WI38 (cell line): ENCODE data around the gene EXOC6.
A peak's percentile ranks its signal among the peaks of the same experiment; 100 is the strongest.

Source experiments
- H3K4me3 ChIP-seq: 2 replicates; pipeline ENCODE4 v1.5.1; 2011; ENCODE audit warnings: low read depth, mild to moderate bottlenecking, control low read depth, low read length
- CTCF ChIP-seq: IDR thresholded peaks from 2 replicates; pipeline ENCODE4 v1.5.1; 2012; ENCODE audit warnings: low read depth, mild to moderate bottlenecking, control low read depth, low read length

Gene EXOC6

GRCh38 chr10:93065675-93066543 lies 217.6 kb downstream of the EXOC6 start:
- TF ChIP-seq CTCF: no peak
- H3K4me3 ChIP-seq: peak overlapping the region; percentile 34

- no peak overlapping the region for H3K4me3 ChIP-seq
- no peak for TF ChIP-seq CTCF
These were observed 218.2 kb downstream of the EXOC6 start for GRCh38 chr10:93066544-93066913.

- H3K4me3 ChIP-seq: peak overlapping the region; percentile 40
- no peak for TF ChIP-seq CTCF
These were observed 219.4 kb downstream of the EXOC6 start for GRCh38 chr10:93067443-93068365.

- H3K4me3 ChIP-seq: peak overlapping the region; percentile 40
These were observed 220.3 kb downstream of the EXOC6 start for GRCh38 chr10:93068411-93069244.

DNA sequence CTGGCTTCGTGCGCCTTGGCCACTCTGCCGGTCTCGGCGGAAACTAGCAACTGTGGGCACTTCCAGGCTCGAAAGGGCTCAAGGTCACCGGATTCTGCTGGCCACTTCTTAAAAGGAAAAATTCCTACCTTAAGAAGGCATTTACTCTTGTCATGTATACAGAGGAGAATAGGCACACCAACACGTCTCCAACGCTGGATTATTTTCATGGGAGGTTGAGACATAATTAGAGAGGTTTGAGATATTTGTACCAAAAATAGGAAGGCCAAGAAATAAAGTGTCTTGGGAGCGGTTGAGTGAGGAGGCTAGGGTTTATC lies 220.9 kb downstream of the EXOC6 start:
- no peak for TF ChIP-seq CTCF
- no peak overlapping the region for H3K4me3 ChIP-seq

More at GRCh38 chr10:93068411-93069244, 220.3 kb downstream of the EXOC6 start:
- TF ChIP-seq CTCF: no peak

DNA sequence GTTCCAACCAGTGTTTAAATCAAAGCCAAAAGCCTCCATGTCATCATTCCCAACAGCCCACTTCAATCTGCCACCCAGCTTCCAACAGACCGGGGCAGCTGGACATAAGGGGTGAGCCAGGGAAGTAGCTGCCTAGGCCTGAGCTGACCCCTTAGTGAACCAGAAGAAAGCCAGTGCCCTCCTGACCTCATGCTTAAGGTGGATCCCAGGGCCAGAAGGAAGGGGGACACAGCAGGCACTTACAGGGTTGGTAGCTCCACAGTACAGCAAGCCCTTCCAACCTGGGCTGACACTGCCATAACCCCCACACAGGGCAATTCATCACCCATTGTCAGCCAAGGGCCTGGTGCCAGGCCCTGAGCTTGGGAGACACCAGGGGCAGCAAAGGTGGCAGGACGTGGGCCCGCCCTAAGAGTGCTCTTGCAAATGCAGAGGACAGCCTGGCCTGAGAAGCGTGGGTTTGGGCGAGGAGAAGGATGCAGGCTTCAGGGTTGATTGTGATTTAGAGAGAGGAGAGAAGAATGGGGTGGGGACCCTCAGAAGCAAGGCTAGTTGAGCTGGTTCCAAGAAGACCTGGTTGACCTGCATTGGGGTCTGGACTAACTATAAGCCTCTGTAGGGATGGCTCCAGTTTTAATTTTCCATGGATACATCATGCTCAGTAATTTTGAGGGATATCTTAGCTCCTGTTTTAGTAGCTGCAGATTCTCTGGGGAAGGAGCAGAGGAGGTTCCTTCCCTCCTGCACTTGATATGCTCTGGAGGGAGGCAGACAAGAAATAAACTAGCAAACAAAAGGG lies 222.3 kb downstream of the EXOC6 start:
- TF ChIP-seq CTCF: no peak
- no peak overlapping the region for H3K4me3 ChIP-seq
